GM21447 (cell line): ENCODE results near the gene PDXK.
"Not testable (repeated sequence)": the region's sequence is repeated elsewhere in the genome, so short reads cannot be mapped to it uniquely, and the experiment has no call there.

Experiments
- ATAC-seq: cut with Tn5 transposase; IDR thresholded peaks from one replicate; pipeline ENCODE4 v1.9.1; 2021; ENCODE audit not compliant: unreplicated experiment

The PDXK gene

GRCh38 chr21:43697758-43698643, 20.9 kb upstream of the PDXK start:
- no peak for ATAC-seq

DNA sequence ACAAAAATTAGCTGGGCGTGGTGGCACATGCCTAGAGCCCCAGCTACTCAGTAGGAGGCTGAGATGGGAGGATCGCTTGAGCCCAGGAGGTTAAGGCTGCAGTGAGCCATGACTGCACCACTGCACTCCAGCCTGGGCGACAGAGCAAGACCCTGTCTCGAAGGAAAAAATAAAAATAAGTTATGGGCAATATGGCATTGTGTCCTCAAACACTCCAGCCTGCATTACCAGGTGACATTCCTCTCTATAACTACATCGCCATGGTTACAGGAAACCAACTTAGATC, 19.5 kb upstream of the PDXK start:
- ATAC-seq: not testable (repeated sequence)

GRCh38 chr21:43699933-43700599, 18.9 kb upstream of the PDXK start:
- ATAC-seq: no peak

GRCh38 chr21:43701936-43702784, 16.8 kb upstream of the PDXK start:
- no peak for ATAC-seq

GRCh38 chr21:43702785-43703034, 16.2 kb upstream of the PDXK start:
- no peak for ATAC-seq

DNA sequence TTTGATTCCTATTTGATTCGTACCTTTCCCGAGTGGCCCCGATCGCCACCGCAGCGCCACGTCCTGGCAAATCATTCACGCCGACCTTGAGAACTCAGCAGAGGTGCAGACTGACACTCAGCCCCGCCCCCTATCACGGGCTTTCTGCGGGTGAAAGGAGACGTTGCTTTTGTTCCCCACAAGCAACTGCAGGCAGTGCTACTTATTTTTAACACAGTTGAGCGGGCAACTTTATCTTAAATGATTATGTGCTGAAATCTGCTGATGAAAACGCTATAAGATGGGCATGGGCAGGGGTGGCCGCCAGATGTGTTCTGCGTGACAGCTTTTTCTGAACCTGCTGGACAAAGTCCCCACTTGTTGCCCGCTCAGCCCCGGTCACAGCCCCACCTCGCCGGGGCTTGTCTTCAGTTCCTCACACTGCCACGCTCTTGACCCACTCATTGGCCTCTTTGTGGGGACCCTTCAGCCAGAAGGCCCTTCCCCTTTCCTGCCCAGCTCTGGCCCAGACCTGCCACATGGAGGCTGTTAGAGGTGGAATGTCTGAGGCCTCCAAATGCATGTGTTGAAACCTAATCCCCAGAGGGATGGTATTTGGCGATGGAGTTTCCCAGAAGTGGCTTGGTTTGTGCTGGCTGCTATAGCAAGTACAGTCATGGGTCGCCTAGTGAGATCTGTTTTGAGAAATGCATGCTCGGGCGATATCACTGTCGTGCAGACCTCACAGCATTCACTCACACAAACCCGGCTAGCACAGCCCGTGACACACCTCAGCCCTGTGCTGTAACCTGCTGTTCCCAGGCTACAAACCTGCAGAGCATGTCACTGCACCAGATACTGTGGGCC, 15.7 kb upstream of the PDXK start:
- no peak for ATAC-seq

DNA sequence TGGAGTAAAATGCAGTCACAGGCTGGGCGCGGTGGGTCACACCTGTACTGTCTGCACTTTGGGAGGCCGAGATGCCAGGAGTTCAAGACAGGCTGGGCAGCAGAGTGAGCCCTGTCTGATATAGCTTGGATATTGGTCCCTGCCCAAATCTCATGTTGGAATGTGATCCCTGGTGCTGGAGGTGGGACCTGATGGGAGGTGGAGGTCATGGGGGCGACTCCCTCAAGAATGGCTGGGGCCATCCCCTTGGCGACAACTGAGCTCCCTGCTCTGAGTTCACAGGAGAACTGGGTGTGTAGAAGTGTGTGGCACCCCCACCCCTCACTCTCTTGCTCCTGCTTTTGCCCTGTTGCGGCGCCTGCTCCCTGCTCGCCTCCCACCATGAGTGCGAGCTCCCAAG, 11.5 kb upstream of the PDXK start:
- no peak for ATAC-seq

DNA sequence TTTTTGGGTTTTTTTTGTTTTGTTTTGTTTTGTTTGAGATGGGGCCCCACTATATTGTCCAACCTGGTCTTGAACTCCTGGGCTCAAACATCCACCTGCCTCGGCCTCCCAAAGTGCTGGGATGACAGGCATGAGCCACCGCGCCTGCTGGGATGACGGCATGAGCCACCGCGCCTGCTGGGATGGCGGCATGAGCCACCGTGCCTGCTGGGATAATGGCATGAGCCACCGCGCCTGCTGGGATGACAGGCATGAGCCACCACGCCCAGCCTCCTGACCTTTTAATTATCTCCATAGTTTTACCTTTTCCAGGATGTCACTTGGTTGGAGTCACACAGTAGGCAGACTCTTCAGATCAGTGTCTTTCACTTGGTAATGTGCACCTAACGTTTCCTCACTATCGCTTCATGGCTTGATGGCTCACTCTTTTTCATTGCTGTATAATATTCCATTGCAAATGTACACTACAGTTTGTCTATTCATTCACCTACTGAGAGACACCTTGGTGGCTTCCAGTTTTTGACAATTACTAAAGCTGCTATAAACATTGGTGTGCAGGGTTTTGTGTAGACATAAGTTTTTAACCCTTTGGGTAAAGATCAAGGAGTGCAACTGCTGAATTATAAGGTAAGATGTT, 10.1 kb upstream of the PDXK start:
- no peak for ATAC-seq

GRCh38 chr21:43712268-43712942, 6.5 kb upstream of the PDXK start:
- no peak for ATAC-seq

DNA sequence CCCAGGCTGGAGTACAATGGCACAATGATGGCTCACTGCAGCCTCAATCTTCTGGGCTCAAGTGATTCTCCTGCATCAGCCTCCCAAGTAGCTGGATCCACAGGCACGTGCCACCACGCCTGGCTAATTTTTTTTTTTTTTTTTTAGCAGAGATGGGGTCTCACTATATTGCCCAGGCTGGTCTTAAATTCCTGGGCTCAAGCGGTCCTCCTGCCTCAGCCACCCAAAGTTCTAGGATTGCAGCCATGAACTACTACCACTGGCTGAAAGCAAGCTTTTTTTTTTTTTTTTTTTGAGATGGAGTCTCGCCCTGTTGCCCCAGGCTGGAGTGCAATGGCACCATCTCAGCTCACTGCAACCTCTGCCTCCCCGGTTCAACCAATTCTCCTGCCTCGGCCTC, 5.8 kb upstream of the PDXK start:
- not testable (repeated sequence) for ATAC-seq

- peak; percentile 39 for ATAC-seq
These were observed 2.4 kb upstream of the PDXK start for GRCh38 chr21:43716376-43717165.

DNA sequence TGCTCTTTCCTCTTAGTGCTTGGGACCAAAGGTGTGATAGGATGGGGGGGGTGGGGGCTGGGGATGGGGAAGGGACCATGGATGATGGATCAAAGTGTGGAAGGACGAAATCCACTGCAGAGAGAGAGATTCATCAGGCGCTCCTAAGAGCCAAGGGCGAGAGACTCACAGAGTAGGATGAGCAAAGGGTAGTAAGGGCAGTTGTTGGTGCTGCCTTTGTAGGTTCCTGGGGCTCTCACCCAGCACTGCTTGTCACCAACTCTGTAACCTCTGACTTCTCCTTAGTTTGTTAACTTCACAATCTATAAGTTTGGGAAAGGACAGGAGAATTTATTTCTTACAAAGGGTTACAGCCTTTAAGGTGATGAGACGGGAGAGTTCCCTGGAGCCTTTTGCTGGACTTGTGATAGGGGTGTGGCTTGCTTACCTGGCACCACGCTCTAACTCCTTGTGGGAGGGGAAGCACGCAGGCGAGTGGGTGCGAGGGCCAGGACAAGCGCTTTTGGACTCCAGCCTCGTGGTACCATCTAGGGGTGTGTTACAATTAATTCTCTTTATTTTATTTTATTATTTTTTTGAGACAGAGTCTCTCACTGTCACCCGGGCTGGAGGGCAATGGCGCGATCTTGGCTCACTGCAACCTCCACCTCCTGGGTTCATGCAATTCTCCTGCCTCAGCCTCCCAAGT, 1.6 kb upstream of the PDXK start:
- ATAC-seq: peak; percentile 10

GRCh38 chr21:43717967-43718871, 710 bp upstream of the PDXK start:
- no peak for ATAC-seq

- no peak for ATAC-seq
These were observed 1.0 kb downstream of the PDXK start for GRCh38 chr21:43719748-43720538.

DNA sequence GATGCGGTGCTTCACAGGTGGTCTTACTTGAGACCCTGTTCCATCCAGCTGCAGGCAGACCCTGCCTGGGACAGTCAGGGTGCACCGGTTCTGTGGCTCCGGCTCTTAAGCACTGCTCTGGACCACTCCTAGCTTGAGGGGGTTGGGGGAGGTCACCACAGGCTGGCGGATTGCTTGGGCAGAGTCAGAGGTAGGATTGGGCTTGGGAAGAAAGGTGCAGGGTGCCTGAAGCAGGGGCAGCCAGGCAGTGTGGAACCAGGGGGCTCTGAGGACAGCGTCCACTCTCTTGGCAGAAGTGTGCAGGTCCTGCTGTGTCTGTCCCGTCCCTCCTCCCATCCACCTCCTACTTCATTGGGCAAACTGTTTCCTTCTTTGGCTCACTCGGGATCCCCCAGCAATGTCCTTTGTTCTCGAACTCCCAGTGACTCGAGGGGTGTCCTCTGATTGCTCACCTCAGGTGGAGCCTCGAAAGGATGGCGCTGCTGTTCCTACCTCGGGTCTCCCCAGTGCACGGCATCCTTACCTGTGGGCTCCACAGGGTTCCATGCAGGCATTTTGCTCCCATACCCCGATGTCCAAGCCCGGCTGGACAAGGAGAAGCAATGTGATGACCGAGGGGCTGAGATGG, 1.7 kb downstream of the PDXK start:
- no peak for ATAC-seq

DNA sequence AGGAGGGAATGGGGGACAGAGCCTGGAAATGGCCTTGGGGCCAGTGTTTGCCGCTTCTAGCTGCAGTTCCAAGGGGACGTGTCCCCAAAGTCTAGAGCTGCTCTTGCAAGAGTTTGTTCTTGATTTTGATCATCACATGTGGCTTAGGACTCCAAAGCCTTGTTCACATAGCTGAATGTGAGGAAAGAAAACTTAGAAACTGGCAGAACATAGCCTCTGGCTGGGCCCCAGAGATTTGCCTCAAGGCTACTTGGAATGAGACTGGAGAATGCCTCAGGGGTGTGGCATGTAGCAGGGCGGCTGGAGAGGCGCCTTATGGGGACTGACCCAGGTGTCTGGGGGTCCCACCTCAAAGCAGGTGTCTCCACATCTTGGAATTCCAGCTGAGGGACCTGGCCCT, 2.3 kb downstream of the PDXK start:
- ATAC-seq: no peak
